ENCODE results near the gene HORMAD2.

GRCh38 chr22:30192427-30192826 lies 112.2 kb downstream of the HORMAD2 start:
- TF ChIP-seq TAF1 (IDR thresholded peaks at IDR 0.05; ENCODE audit: control insufficient read depth, extremely low read depth, insufficient read depth, low read length, severe bottlenecking) (no peak), POLR2A (conservative IDR thresholded peaks at IDR 0.05) (no peak), SRSF3 (IDR thresholded peaks at IDR 0.05; ENCODE audit: insufficient read depth, low read length) (no peak), CREB3L1 (IDR thresholded peaks at IDR 0.05; ENCODE audit: borderline replicate concordance, low read depth) (no peak), FOXM1 (IDR thresholded peaks at IDR 0.05; ENCODE audit: low read depth) (no peak), FOXM1 (CRISPR knock-in tag; IDR thresholded peaks at IDR 0.05; ENCODE audit: low read depth) (no peak), CTCF (IDR thresholded peaks at IDR 0.05 in 2 of 3, conservative IDR thresholded peaks at IDR 0.05 in 1 of 3; ENCODE audit: insufficient read depth in 2 of 3, low read depth in 1 of 3, low read length in 3 of 3) (no peak), NFYB (IDR thresholded peaks at IDR 0.05; ENCODE audit: extremely low read depth, insufficient read length) (no peak), CCAR2 (IDR thresholded peaks at IDR 0.05; ENCODE audit: low read depth, low read length) (no peak), NR4A1 (CRISPR knock-in tag; IDR thresholded peaks at IDR 0.05) (no peak), NR4A1 (tag; IDR thresholded peaks at IDR 0.05) (no peak)
- TF ChIP-seq, protein P1, sequence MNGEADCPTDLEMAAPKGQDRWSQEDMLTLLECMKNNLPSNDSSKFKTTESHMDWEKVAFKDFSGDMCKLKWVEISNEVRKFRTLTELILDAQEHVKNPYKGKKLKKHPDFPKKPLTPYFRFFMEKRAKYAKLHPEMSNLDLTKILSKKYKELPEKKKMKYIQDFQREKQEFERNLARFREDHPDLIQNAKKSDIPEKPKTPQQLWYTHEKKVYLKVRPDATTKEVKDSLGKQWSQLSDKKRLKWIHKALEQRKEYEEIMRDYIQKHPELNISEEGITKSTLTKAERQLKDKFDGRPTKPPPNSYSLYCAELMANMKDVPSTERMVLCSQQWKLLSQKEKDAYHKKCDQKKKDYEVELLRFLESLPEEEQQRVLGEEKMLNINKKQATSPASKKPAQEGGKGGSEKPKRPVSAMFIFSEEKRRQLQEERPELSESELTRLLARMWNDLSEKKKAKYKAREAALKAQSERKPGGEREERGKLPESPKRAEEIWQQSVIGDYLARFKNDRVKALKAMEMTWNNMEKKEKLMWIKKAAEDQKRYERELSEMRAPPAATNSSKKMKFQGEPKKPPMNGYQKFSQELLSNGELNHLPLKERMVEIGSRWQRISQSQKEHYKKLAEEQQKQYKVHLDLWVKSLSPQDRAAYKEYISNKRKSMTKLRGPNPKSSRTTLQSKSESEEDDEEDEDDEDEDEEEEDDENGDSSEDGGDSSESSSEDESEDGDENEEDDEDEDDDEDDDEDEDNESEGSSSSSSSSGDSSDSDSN (IDR thresholded peaks at IDR 0.05; ENCODE audit: borderline replicate concordance in 1 of 2, low read depth in 2 of 2, low read length in 2 of 2) = no peak
